HG03571 (cell line): ENCODE measurements around the gene GNS.

Experiments
- ATAC-seq: cut with Tn5 transposase; IDR thresholded peaks from one replicate; pipeline ENCODE4 v1.9.1; 2021; ENCODE audit not compliant: unreplicated experiment

Gene GNS

GRCh38 chr12:64678248-64678647 is 81.0 kb downstream of the GNS start:
- ATAC-seq = no peak

GRCh38 chr12:64675795-64676194 is 83.4 kb downstream of the GNS start:
- no peak for ATAC-seq

GRCh38 chr12:64674367-64674922 is 84.8 kb downstream of the GNS start:
- no peak for ATAC-seq

GRCh38 chr12:64673490-64674169 is 85.6 kb downstream of the GNS start:
- ATAC-seq = no peak

- ATAC-seq = no peak
Measured at GRCh38 chr12:64672925-64673409, 86.2 kb downstream of the GNS start.

- no peak for ATAC-seq
Measured at GRCh38 chr12:64671681-64672080, 87.5 kb downstream of the GNS start.

- ATAC-seq = no peak
Measured at GRCh38 chr12:64670919-64671639, 88.1 kb downstream of the GNS start.

- ATAC-seq = no peak
Measured at GRCh38 chr12:64670019-64670418, 89.2 kb downstream of the GNS start.

GRCh38 chr12:64669270-64669842 is 89.8 kb downstream of the GNS start:
- peak; percentile 77 for ATAC-seq

- ATAC-seq = no peak
Measured at GRCh38 chr12:64667793-64668192, 91.4 kb downstream of the GNS start.

- no peak for ATAC-seq
Measured at GRCh38 chr12:64666054-64666914, 92.9 kb downstream of the GNS start.

- peak; percentile 30 for ATAC-seq
Measured at GRCh38 chr12:64665514-64665913, 93.7 kb downstream of the GNS start.
